Measurements from ENCODE around the gene ERCC6.

Gene ERCC6

DNA sequence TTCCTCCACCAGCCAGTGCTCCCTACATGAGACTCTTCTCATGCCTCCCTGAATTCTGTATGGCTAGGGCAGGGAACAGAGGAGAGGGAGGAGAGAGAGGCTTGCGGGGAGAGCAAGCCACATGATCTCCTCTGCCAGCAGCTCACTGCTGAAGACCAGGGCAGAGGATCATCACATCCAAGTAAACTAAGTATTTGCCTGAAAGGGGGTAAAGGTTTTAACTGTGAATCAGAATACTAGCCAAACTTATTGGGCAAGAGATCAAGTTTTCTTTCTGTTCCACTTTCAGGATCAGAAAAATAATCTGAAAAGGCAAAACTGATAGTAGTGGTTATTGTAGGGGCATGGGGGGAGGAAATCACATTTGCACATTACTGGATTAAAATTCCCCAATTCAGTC, 17.8 kb upstream of the ERCC6 start:
- H3K4me1 ChIP-seq (ENCODE audit: control insufficient read depth, low read length): no peaks in the 10 kb centered on the region
- no peak overlapping the region for H3K4me2 ChIP-seq (ENCODE audit: low read length)
- H3K9me2 ChIP-seq (replicated peaks; ENCODE audit: control insufficient read depth, low read length): no peaks in the 10 kb centered on the region
- no peaks in the 10 kb centered on the region for H3K9me3 ChIP-seq (ENCODE audit: control insufficient read depth, insufficient read depth, low read length)
- H3K4me3 ChIP-seq (ENCODE audit: low read length): no peak overlapping the region
- no peaks in the 10 kb centered on the region for H3K79me2 ChIP-seq (ENCODE audit: control insufficient read depth, low read length)
- no peaks in the 10 kb centered on the region for H3F3A ChIP-seq (ENCODE audit: control insufficient read depth, insufficient read depth)
- H3K27ac ChIP-seq (ENCODE audit: low read depth, low read length): no peak overlapping the region
- TF ChIP-seq EZH2phosphoT487 (IDR thresholded peaks at IDR 0.05; ENCODE audit: borderline replicate concordance, low read length) (no peak), CTCF (IDR thresholded peaks at IDR 0.05; ENCODE audit: low read depth, low read length, poor library complexity, severe bottlenecking) (no peak)
- no peaks in the 10 kb centered on the region for H3K36me3 ChIP-seq (ENCODE audit: control insufficient read depth, low read length)
- H3K27me3 ChIP-seq (ENCODE audit: control insufficient read depth, low read length): 0 out of 2 replicates have a peak, but pooled peaks cover 2% of the 10 kb centered on the region
- H4K20me1 ChIP-seq (ENCODE audit: control insufficient read depth, insufficient read depth, low read depth, low read length): no peaks in the 10 kb centered on the region

- no peaks in the 10 kb centered on the region for H3K36me3 ChIP-seq (ENCODE audit: control insufficient read depth, low read length)
- no peaks in the 10 kb centered on the region for H4K20me1 ChIP-seq (ENCODE audit: control insufficient read depth, insufficient read depth, low read depth, low read length)
- TF ChIP-seq CTCF (IDR thresholded peaks at IDR 0.05; ENCODE audit: low read depth, low read length, poor library complexity, severe bottlenecking): no peak
- no peak for TF ChIP-seq EZH2phosphoT487 (IDR thresholded peaks at IDR 0.05; ENCODE audit: borderline replicate concordance, low read length)
- H3K27me3 ChIP-seq (ENCODE audit: control insufficient read depth, low read length): 0 out of 2 replicates have a peak, but pooled peaks cover 2% of the 10 kb centered on the region
- no peak overlapping the region for H3K27ac ChIP-seq (ENCODE audit: low read depth, low read length)
- H3F3A ChIP-seq (ENCODE audit: control insufficient read depth, insufficient read depth): no peaks in the 10 kb centered on the region
- no peak overlapping the region for H3K4me3 ChIP-seq (ENCODE audit: low read length)
- no peaks in the 10 kb centered on the region for H3K9me3 ChIP-seq (ENCODE audit: control insufficient read depth, insufficient read depth, low read length)
- no peaks in the 10 kb centered on the region for H3K9me2 ChIP-seq (replicated peaks; ENCODE audit: control insufficient read depth, low read length)
- H3K4me2 ChIP-seq (ENCODE audit: low read length): no peak overlapping the region
- H3K4me1 ChIP-seq (ENCODE audit: control insufficient read depth, low read length): no peaks in the 10 kb centered on the region
- H3K79me2 ChIP-seq (ENCODE audit: control insufficient read depth, low read length): no peaks in the 10 kb centered on the region
These were observed 13.4 kb upstream of the ERCC6 start for GRCh38 chr10:49552277-49552676.

DNA sequence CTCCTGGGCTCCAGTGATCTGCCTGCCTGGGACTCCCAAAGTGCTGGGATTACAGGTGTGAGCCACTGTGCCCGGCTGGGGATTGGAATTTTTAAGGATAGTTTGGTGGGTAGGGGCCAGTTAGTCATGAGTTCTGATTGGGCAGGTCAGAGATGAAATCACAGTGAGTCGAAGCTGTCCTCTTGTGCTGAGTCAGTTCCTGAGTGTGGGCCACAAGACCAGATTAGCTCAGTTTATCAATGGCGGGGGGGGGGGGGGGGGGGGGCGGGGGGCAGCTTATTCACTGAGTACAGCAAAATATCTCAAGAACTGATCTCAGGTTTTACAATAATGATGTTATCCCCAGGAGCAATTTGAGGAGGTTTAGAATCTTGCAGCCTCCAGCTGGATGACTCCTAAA, 11.6 kb upstream of the ERCC6 start:
- H3K27ac ChIP-seq (ENCODE audit: low read depth, low read length): no peak overlapping the region
- H3K79me2 ChIP-seq (ENCODE audit: control insufficient read depth, low read length): no peaks in the 10 kb centered on the region
- H3K9me2 ChIP-seq (replicated peaks; ENCODE audit: control insufficient read depth, low read length): no peaks in the 10 kb centered on the region
- TF ChIP-seq CTCF (IDR thresholded peaks at IDR 0.05; ENCODE audit: low read depth, low read length, poor library complexity, severe bottlenecking) (no peak), EZH2phosphoT487 (IDR thresholded peaks at IDR 0.05; ENCODE audit: borderline replicate concordance, low read length) (no peak)
- H3K4me1 ChIP-seq (ENCODE audit: control insufficient read depth, low read length): no peaks in the 10 kb centered on the region
- H3K27me3 ChIP-seq (ENCODE audit: control insufficient read depth, low read length): 0 out of 2 replicates have a peak, but pooled peaks cover 2% of the 10 kb centered on the region
- no peak overlapping the region for H3K4me3 ChIP-seq (ENCODE audit: low read length)
- H3F3A ChIP-seq (ENCODE audit: control insufficient read depth, insufficient read depth): no peaks in the 10 kb centered on the region
- no peak overlapping the region for H3K4me2 ChIP-seq (ENCODE audit: low read length)
- H4K20me1 ChIP-seq (ENCODE audit: control insufficient read depth, insufficient read depth, low read depth, low read length): no peaks in the 10 kb centered on the region
- no peaks in the 10 kb centered on the region for H3K9me3 ChIP-seq (ENCODE audit: control insufficient read depth, insufficient read depth, low read length)
- H3K36me3 ChIP-seq (ENCODE audit: control insufficient read depth, low read length): no peaks in the 10 kb centered on the region
